Glutamatergic neuron (in vitro differentiated cells): ENCODE measurements around the gene GLRX3. TPM values are rescaled to one million over a fixed set of nuclear protein-coding genes. Genes with fewer than 3 reads are reported as not detected.

Experiments
- DNase-seq: peaks from one replicate; pipeline ENCODE4 v3.0.0; 2022
- H3K27ac Mint-ChIP-seq: one replicate; pipeline ENCODE4 v1.8.0; 2020; ENCODE audit warnings: mild to moderate bottlenecking, mixed read lengths, inconsistent platforms; ENCODE audit not compliant: unreplicated experiment
- H3K27me3 Mint-ChIP-seq: one replicate; pipeline ENCODE4 v1.8.0; 2020; ENCODE audit warnings: mild to moderate bottlenecking, moderate library complexity, mixed read lengths, inconsistent platforms; ENCODE audit not compliant: unreplicated experiment
- H3K36me3 Mint-ChIP-seq: one replicate; pipeline ENCODE4 v1.8.0; 2020; ENCODE audit warnings: mild to moderate bottlenecking, mixed read lengths, inconsistent platforms; ENCODE audit not compliant: unreplicated experiment
- H3K4me1 Mint-ChIP-seq: one replicate; pipeline ENCODE4 v1.8.0; 2020; ENCODE audit warnings: mild to moderate bottlenecking, low read depth, mixed read lengths, inconsistent platforms; ENCODE audit not compliant: unreplicated experiment
- H3K4me3 Mint-ChIP-seq: one replicate; pipeline ENCODE4 v1.8.0; 2020; ENCODE audit warnings: mild to moderate bottlenecking, mixed read lengths, inconsistent platforms; ENCODE audit not compliant: unreplicated experiment
- H3K9me3 Mint-ChIP-seq: one replicate; pipeline ENCODE4 v1.8.0; 2020; ENCODE audit warnings: mild to moderate bottlenecking, moderate library complexity, mixed read lengths, inconsistent platforms; ENCODE audit not compliant: unreplicated experiment
- total RNA-seq: library from RNA; stranded (reverse); fragmentation: NEBNext Ultra II Directional; extraction: Animal tissue kit (Norgen Biotek cat#: 25700); gene quantifications from one replicate; pipeline ENCODE4 v1.2.1, GENCODE V29; 2021; ENCODE audit not compliant: unreplicated experiment
- TF ChIP-seq, protein P1 (sequence below): fragments of 200-600 bp; sonication (generic); IDR thresholded peaks from one replicate; pipeline ENCODE4 v1.5.0; 2021; ENCODE audit not compliant: partially characterized antibody, unreplicated experiment

The GLRX3 gene
- total RNA-seq, 1 donor from 2014 or later: 80.1 TPM

DNA sequence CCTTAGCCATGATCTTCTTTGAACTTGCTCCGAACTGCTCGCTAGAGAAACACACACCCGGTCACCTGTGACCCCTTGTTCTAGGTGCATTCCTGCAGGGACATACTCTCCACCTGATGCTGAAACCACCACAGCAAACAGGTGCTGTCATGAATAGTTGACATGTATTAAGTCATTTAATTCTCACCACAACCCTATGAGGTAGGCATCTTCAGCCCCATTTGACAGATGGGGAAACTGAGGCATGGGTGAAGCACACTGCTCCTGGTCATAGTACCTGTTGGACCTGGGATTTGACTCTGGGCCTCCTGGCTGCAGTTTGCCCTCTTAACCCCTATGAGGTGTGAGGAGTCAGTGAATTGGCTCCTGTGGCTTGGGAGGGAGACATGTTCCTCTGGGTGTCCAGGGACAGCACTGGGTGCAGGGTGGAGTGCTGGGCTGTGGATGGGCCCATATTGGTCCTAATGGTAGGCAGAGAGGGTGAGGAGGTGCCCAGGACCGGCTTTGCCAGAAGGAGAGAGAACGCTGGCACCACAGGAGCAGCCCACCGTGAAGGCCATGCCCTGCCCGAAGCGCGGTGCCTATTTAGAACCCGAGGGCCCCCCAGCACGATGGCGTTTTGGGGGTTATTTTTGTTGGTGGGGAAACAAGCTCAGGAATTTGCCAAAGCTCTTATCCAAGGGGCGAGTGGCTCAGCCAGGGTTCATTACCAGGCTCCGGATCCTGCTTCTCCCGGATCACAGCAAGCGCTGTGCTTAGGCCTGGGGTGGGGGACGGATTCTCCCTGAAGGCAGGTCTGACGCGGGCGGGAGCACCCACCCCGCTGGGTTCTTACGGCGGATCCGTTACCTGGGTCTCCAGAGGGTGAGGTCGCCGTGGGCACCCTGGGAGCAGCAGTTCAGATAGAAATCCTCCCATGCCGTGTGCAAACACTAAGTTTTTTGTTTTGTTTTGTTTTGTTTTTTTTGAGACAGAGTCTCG is 52.3 kb downstream of the GLRX3 start:
- peaks cover 10% of the 10 kb centered on the region for H3K4me1 Mint-ChIP-seq
- H3K27ac Mint-ChIP-seq: no peak overlapping the region
- no peak for DNase-seq
- no peaks in the 10 kb centered on the region for H3K36me3 Mint-ChIP-seq
- H3K27me3 Mint-ChIP-seq: peaks cover 8% of the 10 kb centered on the region
- TF ChIP-seq, protein P1, sequence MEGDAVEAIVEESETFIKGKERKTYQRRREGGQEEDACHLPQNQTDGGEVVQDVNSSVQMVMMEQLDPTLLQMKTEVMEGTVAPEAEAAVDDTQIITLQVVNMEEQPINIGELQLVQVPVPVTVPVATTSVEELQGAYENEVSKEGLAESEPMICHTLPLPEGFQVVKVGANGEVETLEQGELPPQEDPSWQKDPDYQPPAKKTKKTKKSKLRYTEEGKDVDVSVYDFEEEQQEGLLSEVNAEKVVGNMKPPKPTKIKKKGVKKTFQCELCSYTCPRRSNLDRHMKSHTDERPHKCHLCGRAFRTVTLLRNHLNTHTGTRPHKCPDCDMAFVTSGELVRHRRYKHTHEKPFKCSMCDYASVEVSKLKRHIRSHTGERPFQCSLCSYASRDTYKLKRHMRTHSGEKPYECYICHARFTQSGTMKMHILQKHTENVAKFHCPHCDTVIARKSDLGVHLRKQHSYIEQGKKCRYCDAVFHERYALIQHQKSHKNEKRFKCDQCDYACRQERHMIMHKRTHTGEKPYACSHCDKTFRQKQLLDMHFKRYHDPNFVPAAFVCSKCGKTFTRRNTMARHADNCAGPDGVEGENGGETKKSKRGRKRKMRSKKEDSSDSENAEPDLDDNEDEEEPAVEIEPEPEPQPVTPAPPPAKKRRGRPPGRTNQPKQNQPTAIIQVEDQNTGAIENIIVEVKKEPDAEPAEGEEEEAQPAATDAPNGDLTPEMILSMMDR: no peak
- no peak overlapping the region for H3K4me3 Mint-ChIP-seq
- peaks cover 7% of the 10 kb centered on the region for H3K9me3 Mint-ChIP-seq

DNA sequence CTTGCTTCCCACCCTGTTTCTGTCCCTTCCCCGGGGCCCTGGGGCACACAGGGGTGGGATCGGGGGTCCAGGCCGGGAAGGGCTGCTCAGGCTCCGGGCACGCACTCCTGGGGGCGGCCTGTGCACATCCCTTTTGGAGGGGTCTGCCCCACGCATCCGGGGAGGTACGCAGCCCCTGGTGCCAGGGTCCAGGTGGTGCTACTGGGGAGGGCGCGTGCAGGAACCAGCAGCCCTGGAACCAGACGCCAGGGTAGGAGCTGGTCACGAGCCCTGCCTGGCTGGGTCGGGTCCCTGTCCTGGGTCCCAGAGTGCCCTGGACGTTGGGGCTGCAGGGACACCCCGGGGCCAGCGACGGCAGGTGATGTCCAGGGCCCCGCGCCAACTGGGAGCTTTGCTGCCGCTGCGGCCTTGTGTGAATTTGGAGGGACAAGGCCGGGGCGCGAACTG is 53.4 kb downstream of the GLRX3 start:
- TF ChIP-seq, protein P1: no peak
- Mint-ChIP-seq H3K36me3 (no peaks in the 10 kb centered on the region), H3K27me3 (peaks cover 10% of the 10 kb centered on the region), H3K4me1 (peaks cover 10% of the 10 kb centered on the region), H3K4me3 (no peak overlapping the region), H3K9me3 (peaks cover 9% of the 10 kb centered on the region), H3K27ac (no peak overlapping the region)
- DNase-seq: no peak

DNA sequence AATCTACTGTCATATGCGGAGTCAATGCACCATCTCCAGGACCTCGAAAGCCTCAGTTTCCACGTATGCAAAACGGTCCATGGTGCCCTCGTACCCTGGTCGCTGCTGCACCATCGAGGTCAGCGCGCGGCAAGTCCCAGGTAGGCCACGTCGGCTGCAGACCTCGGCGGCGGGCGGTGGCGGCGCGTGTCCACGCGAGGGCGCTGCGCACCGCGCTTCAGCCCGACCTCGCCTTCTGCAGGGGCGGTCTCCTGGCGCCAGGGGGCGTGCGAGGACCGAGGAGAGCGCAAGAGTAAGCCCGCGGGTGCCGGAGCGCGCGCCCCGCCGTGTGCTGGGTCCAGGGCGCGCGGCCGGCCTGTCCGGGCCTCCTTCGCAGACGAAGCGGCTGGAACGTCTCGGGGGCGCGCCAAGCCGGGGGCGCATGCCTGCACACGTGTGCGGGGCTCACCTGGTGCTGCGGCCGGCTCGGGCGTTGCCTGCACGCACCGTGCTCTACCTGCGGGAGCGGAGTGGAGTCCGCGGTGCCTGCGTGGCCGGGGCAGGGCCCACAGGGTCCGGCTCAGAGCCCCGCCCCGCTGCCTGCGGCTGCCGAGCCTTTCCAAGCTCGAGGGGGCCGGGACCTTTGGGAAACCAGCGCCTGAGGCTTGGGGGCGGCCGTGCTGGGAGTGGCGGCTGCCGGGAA is 54.0 kb downstream of the GLRX3 start:
- Mint-ChIP-seq H3K36me3 (no peaks in the 10 kb centered on the region), H3K27ac (no peak overlapping the region), H3K4me3 (no peak overlapping the region), H3K27me3 (peaks cover 10% of the 10 kb centered on the region), H3K4me1 (peaks cover 10% of the 10 kb centered on the region), H3K9me3 (peaks cover 9% of the 10 kb centered on the region)
- TF ChIP-seq, protein P1: peak; percentile 100
- peak; percentile 92 for DNase-seq

DNA sequence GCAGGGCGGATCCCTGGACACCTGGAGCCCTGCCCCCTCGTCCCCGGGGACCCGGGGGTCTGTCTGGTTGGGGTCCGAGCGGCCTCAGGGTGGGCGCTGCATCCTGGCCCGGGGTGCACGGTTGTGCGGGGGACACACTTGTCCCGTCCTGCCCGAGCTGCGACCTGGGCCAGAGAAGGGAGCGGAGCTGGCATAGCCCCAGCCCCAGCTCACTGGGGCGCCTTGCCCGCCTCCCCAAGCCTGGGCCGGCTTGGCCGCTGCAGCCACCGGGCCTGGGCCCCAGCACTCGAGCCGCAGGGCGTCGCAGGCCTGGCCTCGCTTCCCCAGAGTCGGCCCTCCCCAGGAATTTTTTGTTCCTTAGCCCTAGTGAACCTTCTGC is 54.5 kb downstream of the GLRX3 start:
- no peaks in the 10 kb centered on the region for H3K36me3 Mint-ChIP-seq
- no peak for DNase-seq
- peaks cover 10% of the 10 kb centered on the region for H3K27me3 Mint-ChIP-seq
- H3K9me3 Mint-ChIP-seq: peaks cover 9% of the 10 kb centered on the region
- no peak overlapping the region for H3K27ac Mint-ChIP-seq
- TF ChIP-seq, protein P1: no peak
- no peak overlapping the region for H3K4me3 Mint-ChIP-seq
- peaks cover 10% of the 10 kb centered on the region for H3K4me1 Mint-ChIP-seq

DNA sequence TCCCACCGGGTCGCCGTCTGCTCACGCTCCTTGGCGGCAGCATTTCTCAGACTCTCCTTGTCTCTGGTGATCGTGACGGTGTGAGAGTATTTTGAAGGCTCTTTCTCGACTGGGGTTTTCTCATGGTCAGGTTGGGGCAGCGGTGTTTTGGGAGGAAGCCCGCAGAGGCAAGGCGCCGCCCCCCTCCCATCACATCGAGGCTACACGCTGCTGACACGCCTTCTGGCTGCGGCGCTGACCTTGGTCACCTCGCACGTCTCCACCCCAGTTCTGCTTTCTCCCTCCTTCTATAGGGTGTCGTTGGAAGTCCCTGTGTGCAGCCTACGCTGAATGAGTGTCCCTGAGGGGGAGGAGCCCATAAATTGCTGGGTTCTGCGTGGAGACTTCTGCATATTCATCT is 55.2 kb downstream of the GLRX3 start:
- Mint-ChIP-seq H3K27me3 (peaks cover 14% of the 10 kb centered on the region), H3K9me3 (peaks cover 9% of the 10 kb centered on the region), H3K4me1 (peaks cover 10% of the 10 kb centered on the region), H3K4me3 (peak overlapping the region; percentile 72), H3K27ac (peak overlapping the region; percentile 62), H3K36me3 (no peaks in the 10 kb centered on the region)
- no peak for DNase-seq
- TF ChIP-seq, protein P1: no peak
